Liver (tissue), 9 donors: Measurements from ENCODE around the gene RARA. TPM values are rescaled to one million over a fixed set of nuclear protein-coding genes. Genes with fewer than 3 reads are reported as not detected.
A peak's percentile ranks its signal among the peaks of the same experiment; 100 is the strongest.

Experiments used
- DNase-seq: peaks from one replicate; pipeline ENCODE4 v3.0.0-alpha.2; 2017; ENCODE audit warnings: low spot score
- H3K27ac ChIP-seq, 2 donors: one replicate each; pipeline ENCODE4 v1.7.0; 2013; ENCODE audit warnings: inconsistent platforms in 2 of 2, low read length in 2 of 2, control low read depth in 1 of 2, low read depth in 1 of 2, mild to moderate bottlenecking in 1 of 2
- H3K27me3 ChIP-seq, 4 donors: one replicate each; pipeline versions ENCODE4 v1.6.1 to v1.7.0; 2013; ENCODE audit warnings: low read length in 3 of 4, inconsistent platforms in 1 of 4, mild to moderate bottlenecking in 1 of 4, moderate library complexity in 1 of 4; ENCODE audit not compliant: control insufficient read depth in 4 of 4, insufficient read depth in 4 of 4
- H3K36me3 ChIP-seq, 4 donors: one replicate each; pipeline versions ENCODE4 v1.6.1 to v1.7.0; 2013; ENCODE audit warnings: low read length in 3 of 4, mild to moderate bottlenecking in 3 of 4, low read depth in 1 of 4, moderate library complexity in 1 of 4; ENCODE audit not compliant: control insufficient read depth in 4 of 4, insufficient read depth in 3 of 4
- H3K4me1 ChIP-seq, 4 donors: one replicate each; pipeline versions ENCODE4 v1.6.1 to v1.7.0; 2013; ENCODE audit warnings: low read length in 3 of 4, mild to moderate bottlenecking in 3 of 4, moderate library complexity in 1 of 4; ENCODE audit not compliant: control insufficient read depth in 4 of 4, insufficient read depth in 4 of 4
- H3K4me3 ChIP-seq, 3 donors: one replicate each; pipeline versions ENCODE4 v1.6.1 to v1.7.0; 2013; ENCODE audit warnings: low read length in 3 of 3, control low read depth in 1 of 3, low read depth in 1 of 3, mild to moderate bottlenecking in 1 of 3
- H3K9ac ChIP-seq, 2 donors: one replicate each; pipeline ENCODE4 v1.7.0; 2013; ENCODE audit warnings: low read length in 2 of 2, mild to moderate bottlenecking in 2 of 2, moderate library complexity in 2 of 2, control low read depth in 1 of 2, low read depth in 1 of 2
- H3K9me3 ChIP-seq, 4 donors: one replicate each; pipeline versions ENCODE4 v1.6.1 to v1.7.0; 2013; ENCODE audit warnings: low read length in 3 of 4; ENCODE audit not compliant: control insufficient read depth in 4 of 4
- EGR1 ChIP-seq, 2 donors: IDR thresholded peaks; 2 replicates each; pipeline ENCODE4 v1.6.1; 2016 to 2018; ENCODE audit warnings: antibody characterized with exemption in 2 of 2, low read depth in 2 of 2
- FOXA1 ChIP-seq: IDR thresholded peaks from 2 replicates; pipeline ENCODE4 v1.6.1; 2016; ENCODE audit warnings: antibody characterized with exemption
- FOXA2 ChIP-seq: IDR thresholded peaks from 2 replicates; pipeline ENCODE4 v1.6.1; 2016; ENCODE audit warnings: antibody characterized with exemption
- GABPA ChIP-seq, 2 donors: IDR thresholded peaks in 1 of 2; conservative IDR thresholded peaks in 1 of 2; 2 replicates each; pipeline ENCODE4 v1.6.1; 2016; ENCODE audit warnings: antibody characterized with exemption in 2 of 2, mild to moderate bottlenecking in 1 of 2, moderate library complexity in 1 of 2
- HNF4A ChIP-seq, 2 donors: conservative IDR thresholded peaks; 2 replicates each; pipeline ENCODE4 v1.6.1; 2016; ENCODE audit warnings: antibody characterized with exemption in 2 of 2, mild to moderate bottlenecking in 2 of 2
- HNF4G ChIP-seq: IDR thresholded peaks from 2 replicates; pipeline ENCODE4 v1.6.1; 2016; ENCODE audit warnings: antibody characterized with exemption
- RXRA ChIP-seq, 2 donors: IDR thresholded peaks; 2 replicates each; pipeline ENCODE4 v1.6.1; 2017 to 2018; ENCODE audit warnings: antibody characterized with exemption in 2 of 2, mild to moderate bottlenecking in 1 of 2
- SP1 ChIP-seq: IDR thresholded peaks from 2 replicates; pipeline ENCODE4 v1.6.1; 2018; ENCODE audit warnings: antibody characterized with exemption, mild to moderate bottlenecking
- TAF1 ChIP-seq: conservative IDR thresholded peaks from 2 replicates; pipeline ENCODE4 v1.6.1; 2016; ENCODE audit warnings: antibody characterized with exemption, mild to moderate bottlenecking
- YY1 ChIP-seq: IDR thresholded peaks from 2 replicates; pipeline ENCODE4 v1.6.1; 2016; ENCODE audit warnings: antibody characterized with exemption, mild to moderate bottlenecking
- WGBS: extraction: QIAGEN DNeasy Blood & Tissue Kit; methylation state at CpG from one replicate; pipeline ENCODE4 v1.1.7; 2013; 5-methylcytosine and 5-hydroxymethylcytosine counted together
- polyA plus RNA-seq, 2 donors: library from polyadenylated mRNA; stranded (reverse) in 1 of 2; unstranded in 1 of 2; fragments of 200-250 nt in 1 of 2; fragments of >200 nt in 1 of 2; fragmentation: Nextera tagmentation in 1 of 2; extraction: Ambion mirVana in 1 of 2; gene quantifications; one replicate each; pipeline versions ENCODE4 v1.2.1 to v1.2.3, GENCODE V29; 2013 to 2015
- total RNA-seq, 2 donors: library from RNA; depleted of rRNA; stranded (reverse); fragments of >200 nt; gene quantifications; one replicate each; pipeline ENCODE4 v1.2.3, GENCODE V29; 2014
- TF ChIP-seq, protein P1 (sequence below): IDR thresholded peaks from 2 replicates; pipeline ENCODE4 v1.6.1; 2016; ENCODE audit warnings: antibody characterized with exemption
- TF ChIP-seq, protein P2 (sequence below): IDR thresholded peaks from 2 replicates; pipeline ENCODE4 v1.6.1; 2016; ENCODE audit warnings: antibody characterized with exemption
- TF ChIP-seq, protein P3 (sequence below): IDR thresholded peaks from 2 replicates; pipeline ENCODE4 v1.6.1; 2016; ENCODE audit warnings: antibody characterized with exemption, mild to moderate bottlenecking
- TF ChIP-seq, protein P4 (sequence below): fragments of 150-350 bp; IDR thresholded peaks from 2 replicates; pipeline ENCODE4 v1.5.1; 2017; ENCODE audit warnings: improper control_type of control experiment, low read depth, low read length; ENCODE audit not compliant: missing input control
- TF ChIP-seq, protein P5 (sequence below): IDR thresholded peaks from 2 replicates; pipeline ENCODE4 v1.6.1; 2016; ENCODE audit warnings: antibody characterized with exemption
- donor health status: healthy.
- donor health status: healthy.
- donor health status: healthy.
- donor health status: healthy.
- donor health status: healthy.

Gene RARA
- total and polyA plus RNA-seq, 4 donors: 6.6 to 26.2 (median 10.8) TPM

DNA sequence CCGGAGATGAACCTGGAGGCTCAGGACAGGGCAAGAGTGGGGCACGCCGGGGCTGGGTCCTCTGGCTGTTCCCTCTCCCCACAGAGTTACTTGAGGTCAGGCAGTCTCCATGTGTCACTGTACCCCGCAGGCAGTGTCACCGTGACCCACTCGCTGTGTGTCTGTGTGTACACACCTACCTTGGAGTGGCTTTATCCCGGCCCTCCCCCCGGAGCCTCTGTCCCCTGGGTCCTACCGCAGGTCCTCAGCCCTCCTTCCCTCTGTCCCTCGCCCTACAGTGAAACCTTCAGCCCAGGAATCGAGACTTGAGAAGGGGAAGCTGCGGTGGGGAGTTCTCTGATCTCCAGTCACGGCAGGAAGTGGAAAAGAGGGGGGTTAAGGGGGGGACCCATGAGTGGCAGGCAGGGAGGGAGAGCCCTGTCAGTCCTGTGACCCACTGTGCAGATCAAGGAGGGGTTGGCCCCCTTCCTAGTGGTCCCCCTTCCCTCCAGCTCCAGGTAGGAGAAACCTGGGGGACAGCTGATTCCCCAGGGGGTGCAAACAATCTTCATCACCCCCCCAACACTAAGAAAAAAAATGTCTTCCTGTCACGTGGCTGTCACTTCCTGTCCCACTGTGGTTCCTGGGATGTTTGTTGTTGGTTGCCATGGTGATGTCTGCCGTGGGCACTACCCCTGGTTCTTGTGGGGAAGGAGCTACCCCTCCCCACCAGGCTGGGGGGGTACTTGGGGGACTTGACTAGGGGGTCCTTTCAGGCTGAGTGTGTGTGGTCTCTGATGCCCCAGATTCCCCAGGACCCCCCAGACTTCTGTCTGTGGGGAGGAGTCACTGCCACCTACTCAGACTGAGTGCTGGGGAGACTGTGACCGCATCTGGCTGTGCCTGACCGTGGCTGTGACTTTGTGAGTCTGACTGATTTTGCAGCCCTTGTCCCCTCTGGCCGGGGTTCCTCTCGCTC is 13.7 kb downstream of the RARA start:
- Histone ChIP-seq H3K27ac (peak overlapping the region; percentile 64 to 81), H3K36me3 (no peaks in the 10 kb centered on the region), H3K9me3 (no peaks in the 10 kb centered on the region), H3K9ac (peak overlapping the region in 1 of 2 donors; percentile 26), H3K4me1 (peaks cover 33 to 91% (median 81%) of the 10 kb centered on the region in 4 donors), H3K27me3 (no peaks in the 10 kb centered on the region), H3K4me3 (peak overlapping the region in 2 of 3 donors; percentile 5 to 22)
- 32% methylated on average over 19 of the region's 19 CpGs for WGBS
- TF ChIP-seq, protein P1, sequence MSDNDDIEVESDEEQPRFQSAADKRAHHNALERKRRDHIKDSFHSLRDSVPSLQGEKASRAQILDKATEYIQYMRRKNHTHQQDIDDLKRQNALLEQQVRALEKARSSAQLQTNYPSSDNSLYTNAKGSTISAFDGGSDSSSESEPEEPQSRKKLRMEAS: peak; percentile 9
- TF ChIP-seq HNF4A (conservative IDR thresholded peaks at IDR 0.05): no peak
- TF ChIP-seq FOXA2: no peak
- TF ChIP-seq, protein P2, sequence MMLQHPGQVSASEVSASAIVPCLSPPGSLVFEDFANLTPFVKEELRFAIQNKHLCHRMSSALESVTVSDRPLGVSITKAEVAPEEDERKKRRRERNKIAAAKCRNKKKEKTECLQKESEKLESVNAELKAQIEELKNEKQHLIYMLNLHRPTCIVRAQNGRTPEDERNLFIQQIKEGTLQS: no peak
- peak; percentile 42 for TF ChIP-seq YY1
- TF ChIP-seq, protein P3, sequence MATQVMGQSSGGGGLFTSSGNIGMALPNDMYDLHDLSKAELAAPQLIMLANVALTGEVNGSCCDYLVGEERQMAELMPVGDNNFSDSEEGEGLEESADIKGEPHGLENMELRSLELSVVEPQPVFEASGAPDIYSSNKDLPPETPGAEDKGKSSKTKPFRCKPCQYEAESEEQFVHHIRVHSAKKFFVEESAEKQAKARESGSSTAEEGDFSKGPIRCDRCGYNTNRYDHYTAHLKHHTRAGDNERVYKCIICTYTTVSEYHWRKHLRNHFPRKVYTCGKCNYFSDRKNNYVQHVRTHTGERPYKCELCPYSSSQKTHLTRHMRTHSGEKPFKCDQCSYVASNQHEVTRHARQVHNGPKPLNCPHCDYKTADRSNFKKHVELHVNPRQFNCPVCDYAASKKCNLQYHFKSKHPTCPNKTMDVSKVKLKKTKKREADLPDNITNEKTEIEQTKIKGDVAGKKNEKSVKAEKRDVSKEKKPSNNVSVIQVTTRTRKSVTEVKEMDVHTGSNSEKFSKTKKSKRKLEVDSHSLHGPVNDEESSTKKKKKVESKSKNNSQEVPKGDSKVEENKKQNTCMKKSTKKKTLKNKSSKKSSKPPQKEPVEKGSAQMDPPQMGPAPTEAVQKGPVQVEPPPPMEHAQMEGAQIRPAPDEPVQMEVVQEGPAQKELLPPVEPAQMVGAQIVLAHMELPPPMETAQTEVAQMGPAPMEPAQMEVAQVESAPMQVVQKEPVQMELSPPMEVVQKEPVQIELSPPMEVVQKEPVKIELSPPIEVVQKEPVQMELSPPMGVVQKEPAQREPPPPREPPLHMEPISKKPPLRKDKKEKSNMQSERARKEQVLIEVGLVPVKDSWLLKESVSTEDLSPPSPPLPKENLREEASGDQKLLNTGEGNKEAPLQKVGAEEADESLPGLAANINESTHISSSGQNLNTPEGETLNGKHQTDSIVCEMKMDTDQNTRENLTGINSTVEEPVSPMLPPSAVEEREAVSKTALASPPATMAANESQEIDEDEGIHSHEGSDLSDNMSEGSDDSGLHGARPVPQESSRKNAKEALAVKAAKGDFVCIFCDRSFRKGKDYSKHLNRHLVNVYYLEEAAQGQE: peak; percentile 17
- no peak for TF ChIP-seq HNF4G
- TF ChIP-seq EGR1 (IDR thresholded peaks at IDR 0.05; ENCODE audit: low read depth in 2 of 2): peak in 1 of 2 donors; percentile 35
- TF ChIP-seq FOXA1: no peak
- peak; percentile 65 to 78 for TF ChIP-seq GABPA (IDR thresholded peaks at IDR 0.05 in 1 of 2, conservative IDR thresholded peaks at IDR 0.05 in 1 of 2)
- TF ChIP-seq, protein P4, sequence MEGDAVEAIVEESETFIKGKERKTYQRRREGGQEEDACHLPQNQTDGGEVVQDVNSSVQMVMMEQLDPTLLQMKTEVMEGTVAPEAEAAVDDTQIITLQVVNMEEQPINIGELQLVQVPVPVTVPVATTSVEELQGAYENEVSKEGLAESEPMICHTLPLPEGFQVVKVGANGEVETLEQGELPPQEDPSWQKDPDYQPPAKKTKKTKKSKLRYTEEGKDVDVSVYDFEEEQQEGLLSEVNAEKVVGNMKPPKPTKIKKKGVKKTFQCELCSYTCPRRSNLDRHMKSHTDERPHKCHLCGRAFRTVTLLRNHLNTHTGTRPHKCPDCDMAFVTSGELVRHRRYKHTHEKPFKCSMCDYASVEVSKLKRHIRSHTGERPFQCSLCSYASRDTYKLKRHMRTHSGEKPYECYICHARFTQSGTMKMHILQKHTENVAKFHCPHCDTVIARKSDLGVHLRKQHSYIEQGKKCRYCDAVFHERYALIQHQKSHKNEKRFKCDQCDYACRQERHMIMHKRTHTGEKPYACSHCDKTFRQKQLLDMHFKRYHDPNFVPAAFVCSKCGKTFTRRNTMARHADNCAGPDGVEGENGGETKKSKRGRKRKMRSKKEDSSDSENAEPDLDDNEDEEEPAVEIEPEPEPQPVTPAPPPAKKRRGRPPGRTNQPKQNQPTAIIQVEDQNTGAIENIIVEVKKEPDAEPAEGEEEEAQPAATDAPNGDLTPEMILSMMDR: no peak
- TF ChIP-seq TAF1: no peak
- no peak for TF ChIP-seq SP1
- TF ChIP-seq, protein P5, sequence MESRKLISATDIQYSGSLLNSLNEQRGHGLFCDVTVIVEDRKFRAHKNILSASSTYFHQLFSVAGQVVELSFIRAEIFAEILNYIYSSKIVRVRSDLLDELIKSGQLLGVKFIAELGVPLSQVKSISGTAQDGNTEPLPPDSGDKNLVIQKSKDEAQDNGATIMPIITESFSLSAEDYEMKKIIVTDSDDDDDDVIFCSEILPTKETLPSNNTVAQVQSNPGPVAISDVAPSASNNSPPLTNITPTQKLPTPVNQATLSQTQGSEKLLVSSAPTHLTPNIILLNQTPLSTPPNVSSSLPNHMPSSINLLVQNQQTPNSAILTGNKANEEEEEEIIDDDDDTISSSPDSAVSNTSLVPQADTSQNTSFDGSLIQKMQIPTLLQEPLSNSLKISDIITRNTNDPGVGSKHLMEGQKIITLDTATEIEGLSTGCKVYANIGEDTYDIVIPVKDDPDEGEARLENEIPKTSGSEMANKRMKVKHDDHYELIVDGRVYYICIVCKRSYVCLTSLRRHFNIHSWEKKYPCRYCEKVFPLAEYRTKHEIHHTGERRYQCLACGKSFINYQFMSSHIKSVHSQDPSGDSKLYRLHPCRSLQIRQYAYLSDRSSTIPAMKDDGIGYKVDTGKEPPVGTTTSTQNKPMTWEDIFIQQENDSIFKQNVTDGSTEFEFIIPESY: no peak
- peak in 1 of 2 donors; percentile 45 for TF ChIP-seq RXRA (IDR thresholded peaks at IDR 0.05)
- DNase-seq: no peak
